Measurements from ENCODE around the gene ROBO1.

DNA sequence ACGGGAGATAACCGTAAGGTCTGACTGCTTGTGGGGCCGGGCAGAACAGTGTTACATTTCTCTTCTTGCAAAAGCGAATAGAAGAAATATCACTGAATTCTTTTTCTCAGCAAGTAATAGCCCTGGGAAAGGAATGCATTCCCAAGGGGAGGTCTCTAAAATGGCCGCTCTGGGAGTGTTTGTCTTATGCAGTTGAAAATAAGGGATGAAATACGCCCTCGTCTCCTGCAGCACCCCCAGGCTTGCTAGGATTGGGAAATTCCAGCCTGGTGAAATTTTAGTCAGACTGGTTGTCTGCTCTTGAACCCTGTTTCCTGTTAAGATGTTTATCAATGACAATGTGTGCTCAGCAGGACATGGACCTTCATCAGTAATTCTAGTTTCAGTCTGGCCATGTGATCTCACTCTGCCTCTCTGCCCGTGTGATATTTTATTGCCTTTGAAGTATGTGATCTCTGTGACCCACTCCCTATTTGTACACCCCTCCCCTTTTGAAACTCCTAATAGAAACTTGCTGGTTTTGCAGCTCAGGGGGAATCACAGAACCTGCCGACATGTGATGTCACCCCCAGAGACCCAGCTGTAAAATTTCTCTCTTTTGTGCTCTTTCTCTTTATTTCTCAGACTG, 715.6 kb downstream of the ROBO1 start:
- TF ChIP-seq, protein P1, sequence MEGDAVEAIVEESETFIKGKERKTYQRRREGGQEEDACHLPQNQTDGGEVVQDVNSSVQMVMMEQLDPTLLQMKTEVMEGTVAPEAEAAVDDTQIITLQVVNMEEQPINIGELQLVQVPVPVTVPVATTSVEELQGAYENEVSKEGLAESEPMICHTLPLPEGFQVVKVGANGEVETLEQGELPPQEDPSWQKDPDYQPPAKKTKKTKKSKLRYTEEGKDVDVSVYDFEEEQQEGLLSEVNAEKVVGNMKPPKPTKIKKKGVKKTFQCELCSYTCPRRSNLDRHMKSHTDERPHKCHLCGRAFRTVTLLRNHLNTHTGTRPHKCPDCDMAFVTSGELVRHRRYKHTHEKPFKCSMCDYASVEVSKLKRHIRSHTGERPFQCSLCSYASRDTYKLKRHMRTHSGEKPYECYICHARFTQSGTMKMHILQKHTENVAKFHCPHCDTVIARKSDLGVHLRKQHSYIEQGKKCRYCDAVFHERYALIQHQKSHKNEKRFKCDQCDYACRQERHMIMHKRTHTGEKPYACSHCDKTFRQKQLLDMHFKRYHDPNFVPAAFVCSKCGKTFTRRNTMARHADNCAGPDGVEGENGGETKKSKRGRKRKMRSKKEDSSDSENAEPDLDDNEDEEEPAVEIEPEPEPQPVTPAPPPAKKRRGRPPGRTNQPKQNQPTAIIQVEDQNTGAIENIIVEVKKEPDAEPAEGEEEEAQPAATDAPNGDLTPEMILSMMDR (IDR thresholded peaks at IDR 0.05; ENCODE audit: low read length) = no peak
- no peak for TF ChIP-seq EZH2 (optimal IDR thresholded peaks at IDR 0.05; ENCODE audit: low read depth, low read length)

Data from MM.1S (cell line).